ENCODE data around the gene UTS2R.
"Not testable (repeated sequence)": the region's sequence is repeated elsewhere in the genome, so short reads cannot be mapped to it uniquely, and the experiment has no call there.

The UTS2R gene

DNA sequence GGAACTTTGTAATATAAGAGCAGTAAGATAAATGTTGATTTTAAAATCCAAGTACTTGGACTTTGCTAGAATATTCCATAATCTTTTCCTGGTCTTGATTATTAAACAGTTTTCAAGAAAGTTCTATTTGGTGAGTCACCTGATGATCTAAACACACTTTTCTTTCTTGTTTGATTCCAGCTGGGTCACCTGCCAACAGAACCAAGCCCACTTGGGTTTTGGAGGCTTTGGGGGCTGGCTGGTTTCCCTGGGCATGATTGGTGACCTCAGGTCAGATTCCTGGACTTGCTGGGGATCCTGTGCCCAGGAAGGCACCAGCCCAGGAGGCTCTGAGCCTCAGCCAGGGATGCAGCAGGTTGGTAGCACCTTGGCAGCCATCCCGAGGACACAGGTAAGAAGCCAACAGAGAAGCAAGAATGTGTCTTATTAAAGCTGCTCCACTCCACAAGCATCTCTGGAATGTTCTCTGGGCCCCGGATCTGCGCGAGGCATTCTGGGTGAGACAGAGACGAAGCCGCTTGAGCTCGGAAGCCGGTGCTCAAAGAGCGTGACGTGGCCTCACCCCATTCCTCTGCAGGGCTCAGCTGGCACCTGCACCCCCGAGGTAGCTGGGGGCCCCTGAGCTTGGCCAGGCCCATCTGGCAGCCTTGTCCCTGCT, 15.7 kb upstream of the UTS2R start:
- no peak for DNase-seq

DNA sequence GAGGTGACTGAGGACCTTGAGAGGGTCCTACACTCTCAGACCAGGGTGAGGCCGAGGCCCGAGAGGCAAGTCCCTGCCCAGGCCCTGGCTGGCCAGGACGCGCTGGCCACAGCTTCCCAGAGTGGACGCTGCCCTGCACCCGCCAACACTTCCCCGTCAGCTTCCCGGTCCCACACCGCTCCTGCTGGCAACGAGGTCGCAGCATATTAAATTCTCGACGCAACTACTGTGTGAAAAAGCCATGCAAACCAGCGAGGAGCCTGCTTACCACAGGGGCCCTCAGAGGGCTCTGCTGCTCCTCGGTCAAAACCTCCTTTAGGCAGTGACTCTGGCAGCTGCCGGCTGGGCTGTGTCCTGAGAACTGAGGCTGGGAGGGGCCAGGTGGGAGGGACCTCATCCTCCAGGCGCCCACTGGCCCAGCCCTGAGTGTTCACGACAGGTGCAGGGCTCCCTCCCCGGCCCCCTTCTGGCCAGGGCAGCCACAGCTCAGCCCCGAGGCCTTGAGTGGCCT, 14.7 kb upstream of the UTS2R start:
- DNase-seq = no peak

DNA sequence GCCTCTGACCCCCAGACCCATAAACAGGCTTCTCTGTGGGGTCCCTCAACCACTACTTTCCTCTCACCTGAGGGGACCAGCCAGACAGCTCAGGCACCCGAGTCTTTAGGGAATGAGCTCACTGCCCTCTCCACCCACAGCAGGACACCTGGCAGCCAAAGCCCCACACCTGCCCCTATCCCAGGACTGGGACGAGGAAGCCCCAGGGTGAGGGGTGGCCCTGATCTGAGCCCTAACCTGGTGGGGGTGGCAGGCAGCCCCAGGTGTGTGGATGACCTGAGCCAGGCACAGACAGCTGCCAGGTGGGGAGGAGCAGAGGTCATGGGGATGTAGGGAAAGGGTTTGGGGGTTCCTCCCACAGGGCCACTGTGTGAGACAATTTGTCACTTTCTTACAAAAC, 14.2 kb upstream of the UTS2R start:
- no peak for DNase-seq

DNA sequence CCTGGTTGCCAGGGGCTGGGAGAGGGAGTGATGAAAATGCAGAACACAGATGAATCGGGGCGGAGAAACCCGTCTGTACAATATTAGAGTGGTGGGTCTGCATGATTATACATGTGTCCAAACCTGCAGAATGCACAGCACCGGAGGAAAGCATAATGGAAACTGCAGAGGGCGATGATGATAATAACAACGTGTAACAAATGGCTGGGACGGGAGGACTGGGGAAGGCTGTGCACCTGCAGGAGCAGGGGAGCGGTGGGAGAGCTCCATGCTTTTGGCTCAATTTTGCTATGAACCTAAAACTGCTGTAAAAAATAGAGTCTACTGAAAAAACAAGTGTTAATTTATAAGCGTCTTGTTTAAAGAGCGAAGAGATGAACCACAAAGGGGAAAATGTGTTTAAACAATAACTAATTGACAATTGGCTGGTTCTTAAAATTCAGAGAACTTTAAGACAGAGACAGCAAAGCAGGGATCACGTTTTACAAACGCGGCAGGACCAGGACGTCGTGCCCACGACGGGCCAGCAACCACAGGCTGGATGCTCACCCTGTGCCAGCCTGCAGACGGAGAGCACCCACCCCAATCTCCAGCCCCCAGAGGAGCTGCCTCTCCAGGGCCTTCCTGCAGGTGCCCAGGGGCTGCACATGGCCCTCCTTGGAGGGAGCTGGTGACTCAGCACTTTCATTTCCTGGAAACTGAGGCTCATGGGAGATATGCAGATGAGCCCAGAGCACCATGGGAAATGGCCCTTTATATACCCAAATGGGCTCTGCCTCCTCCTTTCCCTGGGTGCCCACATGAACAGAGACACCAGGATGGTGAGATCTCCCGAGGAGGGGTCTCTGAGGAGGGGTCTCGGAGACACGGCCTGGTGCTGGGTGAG, 12.9 kb upstream of the UTS2R start, which contains the start of gene TEX19:
Gene TEX19 (plus strand): TSS at position 783 of the 886 bp plus-strand sequence. CDS start 2,904 bp downstream, outside the sequence.
- DNase-seq = no peak

DNA sequence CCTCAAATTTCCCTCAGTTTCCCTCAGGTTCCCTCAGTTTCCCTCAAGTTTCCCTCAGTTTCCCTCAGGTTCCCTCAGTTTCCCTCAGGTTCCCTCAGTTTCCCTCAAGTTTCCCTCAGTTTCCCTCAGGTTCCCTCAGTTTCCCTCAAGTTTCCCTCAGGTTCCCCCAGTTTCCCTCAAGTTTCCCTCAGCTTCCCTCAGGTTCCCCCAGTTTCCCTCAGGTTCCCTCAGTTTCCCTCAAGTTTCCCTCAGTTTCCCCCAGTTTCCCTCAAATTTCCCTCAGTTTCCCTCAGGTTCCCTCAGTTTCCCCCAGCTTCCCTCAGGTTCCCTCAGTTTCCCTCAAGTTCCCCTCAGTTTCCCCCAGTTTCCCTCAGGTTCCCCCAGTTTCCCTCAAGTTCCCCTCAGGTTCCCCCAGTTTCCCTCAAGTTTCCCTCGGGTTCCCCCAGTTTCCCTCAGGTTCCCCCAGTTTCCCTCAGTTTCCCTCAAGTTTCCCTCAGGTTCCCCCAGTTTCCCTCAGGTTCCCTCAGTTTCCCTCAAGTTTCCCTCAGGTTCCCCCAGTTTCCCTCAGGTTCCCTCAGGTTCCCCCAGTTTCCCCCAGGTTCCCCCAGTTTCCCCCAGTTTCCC, 12.0 kb upstream of the UTS2R start:
- DNase-seq = not testable (repeated sequence)

DNA sequence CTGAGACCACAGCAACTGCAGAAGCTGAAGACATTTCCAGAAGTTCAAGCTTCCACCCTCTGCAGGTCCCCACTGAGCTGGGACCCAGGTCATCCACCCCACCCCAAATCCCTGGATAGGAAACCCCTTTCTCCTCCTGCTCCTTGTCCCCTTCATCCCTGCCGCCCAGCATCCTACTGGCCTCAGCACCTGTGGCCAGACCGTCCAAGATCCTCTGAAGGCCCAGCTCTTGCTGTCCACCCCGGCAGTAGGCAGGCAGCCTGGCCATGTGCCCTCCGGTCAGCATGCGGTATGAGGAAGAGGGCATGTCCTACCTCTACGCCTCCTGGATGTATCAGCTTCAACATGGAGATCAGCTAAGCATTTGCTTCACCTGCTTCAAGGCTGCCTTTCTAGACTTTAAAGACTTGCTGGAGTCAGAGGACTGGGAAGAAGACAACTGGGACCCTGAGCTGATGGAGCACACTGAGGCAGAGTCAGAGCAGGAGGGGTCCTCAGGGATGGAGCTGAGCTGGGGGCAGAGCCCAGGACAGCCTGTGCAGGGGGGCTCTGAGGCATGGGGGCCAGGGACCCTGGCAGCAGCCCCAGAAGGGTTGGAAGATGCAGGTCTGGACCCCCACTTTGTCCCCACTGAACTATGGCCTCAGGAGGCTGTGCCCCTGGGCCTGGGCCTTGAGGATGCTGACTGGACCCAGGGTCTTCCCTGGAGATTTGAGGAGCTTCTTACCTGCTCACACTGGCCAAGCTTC, 9.5 kb upstream of the UTS2R start:
- no peak for DNase-seq

DNA sequence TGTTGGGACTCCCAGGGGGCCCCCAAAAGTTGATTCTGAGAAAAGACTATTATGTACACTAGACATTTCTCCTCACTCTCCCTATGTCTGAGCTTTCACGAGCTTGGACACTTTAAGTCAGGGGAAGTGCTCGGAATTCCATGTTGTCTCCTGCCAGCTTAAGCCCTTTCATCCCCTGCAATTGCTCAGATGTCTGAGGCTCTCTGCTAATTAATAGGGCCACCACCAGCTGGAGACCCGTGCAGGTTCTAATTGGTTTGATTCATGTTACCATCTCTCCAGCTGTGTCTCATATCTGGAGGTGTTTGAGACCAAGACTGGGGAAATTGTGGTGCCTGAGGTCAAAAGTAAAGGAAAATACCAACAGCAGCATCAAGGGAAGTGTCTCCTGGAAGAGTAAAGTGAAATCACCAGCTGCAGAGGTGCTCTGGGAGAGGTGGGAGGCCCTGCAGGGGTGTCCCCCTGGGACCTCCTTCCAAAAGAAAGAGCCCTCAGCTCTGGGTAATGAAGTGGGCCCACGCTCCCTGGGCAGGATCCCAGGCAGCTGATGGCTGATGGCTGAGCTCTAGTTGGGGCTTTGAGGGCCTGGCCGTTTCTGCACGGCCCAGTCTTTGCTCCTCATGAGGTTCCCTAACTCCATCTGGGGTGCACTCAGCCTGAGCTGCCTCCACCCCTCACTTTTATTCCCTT, 5.8 kb upstream of the UTS2R start:
- no peak for DNase-seq

DNA sequence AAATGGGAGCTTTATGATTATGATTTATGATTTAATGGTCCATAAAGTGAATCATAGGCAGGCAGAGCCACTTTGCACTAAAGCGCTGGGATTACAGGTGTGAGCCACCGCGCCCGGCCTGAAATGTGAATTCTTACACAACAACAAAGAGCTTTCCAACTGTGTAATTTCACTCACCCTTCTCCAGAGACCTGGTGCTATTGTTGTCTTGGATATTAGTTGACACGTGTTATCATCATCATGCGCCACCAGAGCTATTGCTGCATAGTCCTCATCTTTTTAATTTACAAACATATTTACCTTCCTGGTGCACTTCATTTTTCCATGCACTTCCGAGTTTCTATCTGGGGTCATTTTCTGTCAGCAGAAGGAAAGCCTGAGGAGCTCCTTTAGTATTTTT, 4.8 kb upstream of the UTS2R start:
- DNase-seq = no peak

DNA sequence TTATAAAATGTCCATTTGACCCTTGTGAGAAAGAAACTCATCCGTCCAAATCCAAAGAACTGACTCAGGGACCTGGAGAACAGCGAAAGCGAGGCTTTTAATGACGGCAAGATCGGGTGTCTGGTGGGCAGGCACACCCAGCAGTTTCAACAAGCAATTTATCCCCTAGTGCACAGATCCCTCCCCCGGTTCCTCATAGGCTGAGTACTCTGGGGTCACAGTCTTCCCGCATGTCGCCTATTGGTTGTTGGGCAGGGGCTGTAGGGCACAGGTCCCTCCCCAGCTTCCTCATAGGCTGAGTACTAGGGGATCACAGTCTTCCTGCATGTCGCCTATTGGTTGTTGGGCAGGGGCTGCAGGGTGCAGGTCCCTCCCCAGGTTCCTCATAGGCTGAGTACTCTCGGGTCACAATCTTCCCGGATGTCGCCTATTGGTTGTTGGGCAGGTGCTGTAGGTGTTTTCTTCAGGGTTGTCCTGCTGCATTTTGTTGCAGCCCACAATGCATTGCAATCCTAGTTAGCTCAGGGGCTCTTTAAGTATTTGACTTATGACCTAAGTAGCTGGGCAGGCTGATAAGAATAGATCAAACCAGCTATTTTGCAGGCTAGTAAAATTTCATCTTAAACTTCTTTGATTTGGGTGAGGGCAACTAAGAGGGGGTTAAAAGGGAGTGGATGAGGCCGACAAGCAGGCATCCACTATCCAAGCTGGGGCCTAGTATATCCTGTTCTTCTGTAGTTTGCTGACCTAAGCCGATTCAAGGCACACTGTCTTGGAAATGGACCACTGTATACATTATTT, 3.6 kb upstream of the UTS2R start:
- no peak for DNase-seq

DNA sequence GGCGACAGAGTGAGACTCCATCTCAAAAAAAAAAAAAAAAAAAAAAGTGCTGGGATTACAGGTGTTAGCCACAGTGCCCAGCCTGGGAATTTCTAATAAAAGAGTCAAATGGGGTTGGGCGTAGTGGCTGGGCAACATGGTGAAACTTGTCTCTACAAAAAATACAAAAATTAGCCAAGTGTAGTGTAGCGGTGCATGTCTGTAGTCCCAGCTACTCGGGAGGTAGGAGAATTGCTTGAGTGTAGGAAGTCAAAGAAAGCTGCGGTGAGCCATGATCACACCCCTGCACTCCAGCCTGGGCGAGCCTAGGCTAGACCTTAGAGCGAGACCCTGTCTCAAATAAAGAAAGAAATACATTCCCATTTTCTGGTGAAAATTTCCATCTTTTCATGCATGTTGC, 2.4 kb upstream of the UTS2R start:
- no peak for DNase-seq

DNA sequence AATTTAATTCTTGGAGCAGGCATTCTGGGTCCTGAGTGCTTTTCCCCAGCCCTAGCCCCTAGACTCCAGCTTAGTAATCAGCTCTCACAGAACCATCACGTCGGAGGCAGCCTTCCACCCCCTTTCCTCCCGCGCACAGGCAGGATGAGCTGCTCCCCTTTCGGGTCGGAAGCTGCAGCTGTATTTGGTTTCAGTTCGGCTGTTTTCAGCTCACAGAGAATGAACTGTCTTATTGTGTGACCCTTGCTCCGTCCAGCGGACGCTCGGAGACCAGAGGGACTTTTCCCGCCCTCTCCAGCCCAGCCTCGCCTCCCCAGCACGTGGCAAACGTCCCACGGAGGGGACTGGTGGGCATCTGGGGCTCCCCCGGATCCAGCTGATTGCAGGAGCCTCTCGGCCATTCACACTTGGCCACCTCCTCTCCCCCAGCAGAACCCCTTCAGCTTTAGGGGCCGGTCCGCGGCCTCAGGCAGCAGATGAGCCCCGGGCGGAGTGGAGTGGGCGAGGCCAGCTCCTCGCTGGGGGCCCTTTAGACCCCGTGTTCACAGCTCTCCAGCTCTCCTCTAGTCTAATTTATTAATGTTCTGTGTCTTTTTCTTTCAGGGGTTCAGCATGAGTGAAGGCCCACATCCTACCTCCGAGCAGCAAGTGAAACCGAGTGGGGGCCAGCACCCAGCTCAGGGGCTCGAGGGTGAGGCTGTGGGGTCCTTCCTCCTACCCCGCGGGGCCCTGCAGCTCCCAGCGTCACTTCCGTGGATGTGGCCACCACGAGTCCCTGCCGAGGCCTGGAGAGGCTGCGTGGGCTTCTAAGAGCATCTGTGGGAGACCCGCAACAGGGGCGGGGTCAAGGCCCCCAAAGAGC, 863 bp upstream of the UTS2R start:
- no peak for DNase-seq

DNA sequence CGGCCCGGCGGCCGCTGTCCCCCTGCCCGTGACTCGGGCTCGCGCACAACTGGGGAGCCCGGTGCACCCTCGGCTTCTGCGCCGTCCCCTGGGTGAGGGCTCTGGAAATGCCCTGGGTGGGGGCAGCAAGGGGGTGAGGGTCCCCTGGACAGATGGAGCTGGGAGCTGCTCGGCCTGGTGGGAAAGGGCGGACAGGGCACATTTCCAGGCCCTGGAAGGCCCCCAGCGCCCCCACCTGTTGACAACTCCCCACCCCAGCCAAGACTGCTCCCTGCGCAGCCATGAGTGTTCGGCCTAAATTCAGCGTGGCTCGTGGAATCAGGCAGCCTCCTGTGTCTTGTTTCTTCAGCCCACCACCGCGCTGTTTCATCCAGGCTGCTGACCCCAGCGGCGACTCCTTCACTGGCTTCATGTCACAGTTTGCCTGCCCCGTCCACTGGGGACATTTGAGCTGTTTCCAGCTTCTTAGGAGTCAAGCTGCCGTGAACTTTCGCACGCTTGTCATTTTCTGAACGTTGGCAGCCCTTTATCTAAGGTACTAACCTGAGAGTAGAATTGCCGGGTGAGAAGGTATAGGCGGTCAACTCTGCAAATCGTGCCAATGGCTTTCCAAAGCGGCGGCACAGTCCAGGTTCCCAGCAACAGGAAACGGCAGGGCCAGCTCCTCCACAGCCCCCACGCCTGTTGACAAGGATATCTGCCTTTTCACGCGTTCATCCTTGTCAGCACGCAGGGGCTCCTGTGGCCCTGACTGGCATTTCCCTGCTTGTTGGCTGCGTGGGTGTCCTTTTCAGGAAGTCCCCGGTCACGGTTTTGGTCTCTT, 895 bp downstream of the UTS2R start:
- no peak for DNase-seq

DNA sequence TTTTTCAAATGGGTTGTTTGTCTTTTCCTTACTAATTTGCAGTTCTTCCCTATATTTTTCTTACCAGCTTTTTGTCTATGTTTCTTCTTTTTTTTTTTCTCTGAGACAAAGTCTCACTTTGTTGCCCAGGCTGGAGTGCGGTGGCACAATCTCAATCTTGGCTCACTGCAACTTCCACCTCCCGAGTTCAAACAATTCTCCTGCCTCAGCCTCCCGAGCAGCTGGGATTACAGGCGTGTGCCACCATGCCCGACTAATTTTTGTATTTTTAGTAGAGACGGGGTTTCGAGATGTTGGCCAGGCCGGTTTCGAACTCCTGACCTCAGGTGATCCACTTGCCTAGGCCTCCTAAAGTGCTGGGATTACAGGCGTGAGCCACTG, 1.5 kb downstream of the UTS2R start:
- DNase-seq = not testable (repeated sequence)

DNA sequence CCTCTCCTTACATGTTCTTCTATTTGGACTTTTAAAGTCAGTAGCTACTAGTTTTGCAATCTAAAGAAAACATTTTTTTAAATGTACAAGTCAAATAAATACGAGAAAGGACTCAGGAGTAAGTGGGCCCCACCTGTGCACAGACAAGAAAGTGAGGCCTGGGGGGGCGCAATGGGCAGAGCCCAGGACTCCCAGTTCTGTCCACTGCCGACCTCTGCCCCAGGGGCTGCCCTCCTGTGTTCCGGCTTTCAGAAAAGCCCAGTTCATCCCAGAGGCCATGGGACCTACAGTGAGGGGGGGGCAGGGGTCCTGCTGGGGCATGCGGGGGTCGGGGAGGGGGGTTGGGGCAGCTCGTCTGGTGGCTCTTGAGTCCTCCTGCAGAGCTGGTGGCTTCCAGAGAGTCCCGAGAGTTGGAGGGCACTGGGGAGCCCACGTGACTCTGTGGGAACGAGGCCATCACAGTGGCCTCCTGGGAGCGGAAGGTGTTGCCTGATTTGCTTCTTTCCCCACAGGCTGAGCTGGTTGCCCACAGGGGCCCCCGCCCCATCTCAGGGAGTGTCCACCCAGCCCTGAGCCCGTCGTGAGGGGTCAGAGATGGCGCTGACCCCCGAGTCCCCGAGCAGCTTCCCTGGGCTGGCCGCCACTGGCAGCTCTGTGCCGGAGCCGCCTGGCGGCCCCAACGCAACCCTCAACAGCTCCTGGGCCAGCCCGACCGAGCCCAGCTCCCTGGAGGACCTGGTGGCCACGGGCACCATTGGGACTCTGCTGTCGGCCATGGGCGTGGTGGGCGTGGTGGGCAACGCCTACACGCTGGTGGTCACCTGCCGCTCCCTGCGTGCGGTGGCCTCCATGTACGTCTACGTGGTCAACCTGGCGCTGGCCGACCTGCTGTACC, 2.4 kb downstream of the UTS2R start:
- DNase-seq = no peak

DNA sequence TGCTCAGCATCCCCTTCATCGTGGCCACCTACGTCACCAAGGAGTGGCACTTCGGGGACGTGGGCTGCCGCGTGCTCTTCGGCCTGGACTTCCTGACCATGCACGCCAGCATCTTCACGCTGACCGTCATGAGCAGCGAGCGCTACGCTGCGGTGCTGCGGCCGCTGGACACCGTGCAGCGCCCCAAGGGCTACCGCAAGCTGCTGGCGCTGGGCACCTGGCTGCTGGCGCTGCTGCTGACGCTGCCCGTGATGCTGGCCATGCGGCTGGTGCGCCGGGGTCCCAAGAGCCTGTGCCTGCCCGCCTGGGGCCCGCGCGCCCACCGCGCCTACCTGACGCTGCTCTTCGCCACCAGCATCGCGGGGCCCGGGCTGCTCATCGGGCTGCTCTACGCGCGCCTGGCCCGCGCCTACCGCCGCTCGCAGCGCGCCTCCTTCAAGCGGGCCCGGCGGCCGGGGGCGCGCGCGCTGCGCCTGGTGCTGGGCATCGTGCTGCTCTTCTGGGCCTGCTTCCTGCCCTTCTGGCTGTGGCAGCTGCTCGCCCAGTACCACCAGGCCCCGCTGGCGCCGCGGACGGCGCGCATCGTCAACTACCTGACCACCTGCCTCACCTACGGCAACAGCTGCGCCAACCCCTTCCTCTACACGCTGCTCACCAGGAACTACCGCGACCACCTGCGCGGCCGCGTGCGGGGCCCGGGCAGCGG, 3.2 kb downstream of the UTS2R start:
- no peak for DNase-seq

DNA sequence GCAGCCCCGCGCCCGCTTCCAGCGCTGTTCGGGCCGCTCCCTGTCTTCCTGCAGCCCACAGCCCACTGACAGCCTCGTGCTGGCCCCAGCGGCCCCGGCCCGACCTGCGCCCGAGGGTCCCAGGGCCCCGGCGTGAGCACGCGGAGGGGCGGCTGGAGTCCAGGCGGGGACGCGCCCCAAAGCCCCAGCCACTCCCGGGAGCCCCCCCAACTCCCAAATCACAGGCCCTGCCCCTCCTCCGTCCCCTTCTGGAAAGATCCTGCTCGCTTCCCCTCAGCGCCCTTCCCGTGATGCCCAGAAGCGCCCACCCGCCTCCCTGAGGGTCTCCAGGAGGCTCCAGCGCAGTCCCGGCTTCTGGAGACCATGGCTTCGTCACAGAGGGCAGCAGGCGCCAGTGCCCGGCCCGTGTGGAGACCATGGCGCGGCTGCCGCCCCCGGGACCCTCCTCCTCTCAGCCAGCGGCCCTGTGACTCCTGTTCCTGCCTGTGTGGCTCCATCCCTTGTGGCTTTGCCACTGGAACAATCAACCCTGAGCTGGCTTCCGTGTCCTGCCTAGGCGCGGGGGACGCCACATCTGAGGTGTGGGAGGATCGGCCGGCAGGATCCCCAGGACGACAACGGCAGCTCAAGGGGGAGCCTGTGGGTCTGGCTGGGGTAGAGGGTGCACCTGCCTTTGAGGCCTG, 3.9 kb downstream of the UTS2R start:
- no peak for DNase-seq

Data from DMS79 (cell line).